H9 (cell line): ENCODE measurements around the gene ANGEL1. TPM values are rescaled to one million over a fixed set of nuclear protein-coding genes. Genes with fewer than 3 reads are reported as not detected.

Experiments used
- DNase-seq: peaks from one replicate; pipeline ENCODE4 v3.0.0-alpha.2; 2017
- H2AFZ ChIP-seq: one replicate; pipeline ENCODE4 v1.6.1; 2013; ENCODE audit warnings: mild to moderate bottlenecking, low read length, control low read depth, moderate library complexity
- H2AK5ac ChIP-seq: 2 replicates; pipeline ENCODE4 v1.6.1; 2013; ENCODE audit warnings: low read length, control low read depth, mixed read lengths; ENCODE audit not compliant: insufficient read length
- H2BK120ac ChIP-seq: one replicate; pipeline ENCODE4 v1.6.1; 2013; ENCODE audit warnings: low read depth, mild to moderate bottlenecking, low read length, control low read depth, inconsistent platforms; ENCODE audit not compliant: poor library complexity, severe bottlenecking
- H2BK12ac ChIP-seq: 2 replicates; pipeline ENCODE4 v1.6.1; 2013; ENCODE audit warnings: low read length, control low read depth, mixed read lengths, low read depth; ENCODE audit not compliant: insufficient read length
- H2BK15ac ChIP-seq: 2 replicates; pipeline ENCODE4 v1.6.1; 2013; ENCODE audit warnings: low read depth, low read length, control low read depth
- H2BK20ac ChIP-seq: one replicate; pipeline ENCODE4 v1.6.1; 2013; ENCODE audit warnings: low read depth, mild to moderate bottlenecking, low read length, control low read depth, inconsistent platforms; ENCODE audit not compliant: poor library complexity, severe bottlenecking
- H2BK5ac ChIP-seq: 2 replicates; pipeline ENCODE4 v1.6.1; 2013; ENCODE audit warnings: low read length, control low read depth, mixed read lengths; ENCODE audit not compliant: insufficient read length
- H3K14ac ChIP-seq: 2 replicates; pipeline ENCODE4 v1.6.1; 2013; ENCODE audit warnings: low read length, control low read depth; ENCODE audit not compliant: insufficient read depth
- H3K18ac ChIP-seq: 2 replicates; pipeline ENCODE4 v1.6.1; 2013; ENCODE audit warnings: low read depth, mild to moderate bottlenecking, mixed read lengths, low read length, control low read depth; ENCODE audit not compliant: insufficient read length
- H3K23ac ChIP-seq: 2 replicates; pipeline ENCODE4 v1.6.1; 2013; ENCODE audit warnings: low read length, control low read depth, mixed read lengths, low read depth; ENCODE audit not compliant: insufficient read length
- H3K23me2 ChIP-seq: 2 replicates; pipeline ENCODE4 v1.6.1; 2013; ENCODE audit warnings: low read depth, mild to moderate bottlenecking, mixed read lengths, low read length, control low read depth; ENCODE audit not compliant: insufficient read length, poor library complexity, severe bottlenecking
- H3K27ac ChIP-seq: 2 replicates; pipeline ENCODE4 v1.5.1; 2013; ENCODE audit warnings: low read length, control low read depth, mixed read lengths, low read depth; ENCODE audit not compliant: insufficient read length
- H3K27me3 ChIP-seq: 2 replicates; pipeline ENCODE4 v1.6.1; 2013; ENCODE audit warnings: low read length, control low read depth, inconsistent platforms; ENCODE audit not compliant: insufficient read depth
- H3K4ac ChIP-seq: 2 replicates; pipeline ENCODE4 v1.6.1; 2013; ENCODE audit warnings: low read depth, mild to moderate bottlenecking, control low read depth, inconsistent platforms, low read length, moderate library complexity
- H3K4me1 ChIP-seq: 2 replicates; pipeline ENCODE4 v1.6.1; 2013; ENCODE audit warnings: low read length, control low read depth, inconsistent platforms; ENCODE audit not compliant: insufficient read depth
- H3K4me2 ChIP-seq: 2 replicates; pipeline ENCODE4 v1.6.1; 2013; ENCODE audit warnings: low read length, control low read depth, mixed read lengths; ENCODE audit not compliant: insufficient read length, insufficient read depth
- H3K56ac ChIP-seq: 2 replicates; pipeline ENCODE4 v1.6.1; 2013; ENCODE audit warnings: low read depth, mild to moderate bottlenecking, mixed read lengths, low read length, control low read depth; ENCODE audit not compliant: insufficient read length
- H3K79me1 ChIP-seq: 2 replicates; pipeline ENCODE4 v1.6.1; 2013; ENCODE audit warnings: low read depth, mild to moderate bottlenecking, moderate library complexity, low read length, control low read depth, inconsistent platforms; ENCODE audit not compliant: insufficient read depth, poor library complexity, severe bottlenecking
- H3K79me2 ChIP-seq: 2 replicates; pipeline ENCODE4 v1.6.1; 2013; ENCODE audit warnings: low read length, control low read depth, inconsistent platforms; ENCODE audit not compliant: insufficient read depth
- H3K9ac ChIP-seq: 2 replicates; pipeline ENCODE4 v1.6.1; 2013; ENCODE audit warnings: low read length, control low read depth, mixed read lengths; ENCODE audit not compliant: insufficient read length; ENCODE audit errors: extremely low read depth
- H3K9me3 ChIP-seq: one replicate; pipeline ENCODE4 v1.6.1; 2013; ENCODE audit warnings: low read depth, low read length, inconsistent platforms; ENCODE audit not compliant: control insufficient read depth
- H3T11ph ChIP-seq: one replicate; pipeline ENCODE4 v1.6.1; 2013; ENCODE audit warnings: mild to moderate bottlenecking, low read length, control low read depth, inconsistent platforms
- H4K20me1 ChIP-seq: one replicate; pipeline ENCODE4 v1.6.1; 2013; ENCODE audit not compliant: control insufficient read depth, insufficient read length, insufficient read depth
- H4K5ac ChIP-seq: 2 replicates; pipeline ENCODE4 v1.6.1; 2013; ENCODE audit warnings: low read depth, mild to moderate bottlenecking, mixed read lengths, low read length, control low read depth; ENCODE audit not compliant: insufficient read length
- H4K8ac ChIP-seq: replicated peaks from 2 replicates; pipeline ENCODE4 v1.6.1; 2013; ENCODE audit warnings: low read length, control low read depth, mixed read lengths, low read depth; ENCODE audit not compliant: insufficient read length
- H4K91ac ChIP-seq: 2 replicates; pipeline ENCODE4 v1.6.1; 2013; ENCODE audit warnings: low read depth, mild to moderate bottlenecking, moderate library complexity, mixed read lengths, low read length, control low read depth; ENCODE audit not compliant: insufficient read length
- H3K27ac Mint-ChIP-seq, 3 experiments: 2 replicates in 2 of 3; 3 replicates in 1 of 3; pipeline ENCODE4 v1.8.0; 2020 to 2021; ENCODE audit warnings: mixed read lengths in 3 of 3, mild to moderate bottlenecking in 1 of 3, moderate library complexity in 1 of 3
- H3K27me3 Mint-ChIP-seq: 2 replicates; pipeline ENCODE4 v1.8.0; 2021; ENCODE audit warnings: low read depth, mild to moderate bottlenecking, moderate library complexity, mixed read lengths
- H3K36me3 Mint-ChIP-seq, 3 experiments: 2 replicates in 2 of 3; 3 replicates in 1 of 3; pipeline ENCODE4 v1.8.0; 2020 to 2021; ENCODE audit warnings: low read depth in 3 of 3, mixed read lengths in 3 of 3; ENCODE audit not compliant: insufficient read depth in 1 of 3
- H3K4me1 Mint-ChIP-seq, 2 experiments: 2 replicates each; pipeline ENCODE4 v1.8.0; 2020; ENCODE audit warnings: mixed read lengths in 2 of 2
- H3K4me3 Mint-ChIP-seq, 2 experiments: 2 replicates in 1 of 2; 3 replicates in 1 of 2; pipeline ENCODE4 v1.8.0; 2020 to 2021; ENCODE audit warnings: mild to moderate bottlenecking in 2 of 2, mixed read lengths in 2 of 2, moderate library complexity in 1 of 2
- H3K9me3 Mint-ChIP-seq, 2 experiments: 2 replicates in 1 of 2; 3 replicates in 1 of 2; pipeline ENCODE4 v1.8.0; 2020; ENCODE audit warnings: mild to moderate bottlenecking in 2 of 2, mixed read lengths in 2 of 2, moderate library complexity in 1 of 2
- WGBS: extraction: QIAGEN DNeasy Blood & Tissue Kit; methylation state at CpG from one replicate; pipeline ENCODE4 v1.1.7; 2013; ENCODE audit warnings: missing lambda C conversion rate, low lambda C conversion rate, mixed read lengths; ENCODE audit not compliant: insufficient read length; ENCODE audit errors: extremely low coverage; 5-methylcytosine and 5-hydroxymethylcytosine counted together
- total RNA-seq: library from RNA; stranded (reverse); gene quantifications from 2 replicates; pipeline ENCODE4 v1.2.1, GENCODE V29; 2021
- TF ChIP-seq, protein P1 (sequence below): fragments of 200-600 bp; sonication (generic); conservative IDR thresholded peaks from 3 replicates; pipeline ENCODE4 v1.8.0; 2021; ENCODE audit warnings: antibody characterized with exemption, mild to moderate bottlenecking

ANGEL1 gene
- total RNA-seq, 1 experiment from 2014 or later = 21.5 TPM

DNA sequence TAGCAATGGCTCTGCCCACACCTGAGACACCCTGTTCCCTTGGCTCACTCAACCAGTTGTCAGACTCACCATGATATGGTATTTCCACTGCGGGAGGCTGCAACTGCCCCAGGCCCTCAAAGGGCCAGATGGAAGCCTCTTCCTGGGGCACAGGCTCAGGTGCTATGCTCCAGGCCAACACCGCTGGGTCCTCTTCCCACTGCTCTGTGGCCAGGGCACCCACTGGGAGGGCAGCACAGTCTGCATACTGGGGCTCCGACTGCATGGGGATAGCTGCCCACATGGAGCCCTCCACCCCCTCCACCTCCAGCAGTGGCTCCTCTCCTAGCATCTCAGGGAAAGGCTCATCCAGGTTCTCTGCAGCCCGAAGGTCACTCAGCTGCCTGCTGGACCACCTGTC is 3.7 kb downstream of the ANGEL1 start:
- no peak overlapping the region for H2BK15ac ChIP-seq
- Mint-ChIP-seq H3K27ac (no peak overlapping the region), H3K4me1 (peaks cover 17 to 18% of the 10 kb centered on the region in 2 experiments), H3K27me3 (no peaks in the 10 kb centered on the region), H3K4me3 (no peak overlapping the region), H3K36me3 (peaks cover 27 to 47% (median 43%) of the 10 kb centered on the region in 3 experiments; a peak in 6 of 7 replicates), H3K9me3 (no peaks in the 10 kb centered on the region; a peak in 1 of 5 replicates)
- peaks cover 3% of the 10 kb centered on the region for H3K79me1 ChIP-seq
- no peak overlapping the region for H3K9ac ChIP-seq
- no peak overlapping the region for H2BK5ac ChIP-seq
- no peak overlapping the region for H3T11ph ChIP-seq
- no peak overlapping the region for H3K4me2 ChIP-seq
- TF ChIP-seq, protein P1, sequence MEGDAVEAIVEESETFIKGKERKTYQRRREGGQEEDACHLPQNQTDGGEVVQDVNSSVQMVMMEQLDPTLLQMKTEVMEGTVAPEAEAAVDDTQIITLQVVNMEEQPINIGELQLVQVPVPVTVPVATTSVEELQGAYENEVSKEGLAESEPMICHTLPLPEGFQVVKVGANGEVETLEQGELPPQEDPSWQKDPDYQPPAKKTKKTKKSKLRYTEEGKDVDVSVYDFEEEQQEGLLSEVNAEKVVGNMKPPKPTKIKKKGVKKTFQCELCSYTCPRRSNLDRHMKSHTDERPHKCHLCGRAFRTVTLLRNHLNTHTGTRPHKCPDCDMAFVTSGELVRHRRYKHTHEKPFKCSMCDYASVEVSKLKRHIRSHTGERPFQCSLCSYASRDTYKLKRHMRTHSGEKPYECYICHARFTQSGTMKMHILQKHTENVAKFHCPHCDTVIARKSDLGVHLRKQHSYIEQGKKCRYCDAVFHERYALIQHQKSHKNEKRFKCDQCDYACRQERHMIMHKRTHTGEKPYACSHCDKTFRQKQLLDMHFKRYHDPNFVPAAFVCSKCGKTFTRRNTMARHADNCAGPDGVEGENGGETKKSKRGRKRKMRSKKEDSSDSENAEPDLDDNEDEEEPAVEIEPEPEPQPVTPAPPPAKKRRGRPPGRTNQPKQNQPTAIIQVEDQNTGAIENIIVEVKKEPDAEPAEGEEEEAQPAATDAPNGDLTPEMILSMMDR = no peak
- DNase-seq = no peak
- no peak overlapping the region for H3K4ac ChIP-seq
- H3K27ac ChIP-seq = no peak overlapping the region
- WGBS = no CpG with 5 or more reads among the region's 4 CpGs
- no peak overlapping the region for H4K5ac ChIP-seq
- H3K27me3 ChIP-seq = no peaks in the 10 kb centered on the region
- no peaks in the 10 kb centered on the region for H3K79me2 ChIP-seq
- H3K23ac ChIP-seq = no peak overlapping the region
- no peak overlapping the region for H4K91ac ChIP-seq
- no peak overlapping the region for H4K8ac ChIP-seq
- H3K18ac ChIP-seq = no peak overlapping the region
- no peak overlapping the region for H2BK20ac ChIP-seq
- peaks cover 10% of the 10 kb centered on the region for H3K23me2 ChIP-seq
- no peak overlapping the region for H2AK5ac ChIP-seq
- H2AFZ ChIP-seq = no peak overlapping the region
- no peak overlapping the region for H3K56ac ChIP-seq
- no peak overlapping the region for H3K14ac ChIP-seq
- no peak overlapping the region for H2BK12ac ChIP-seq
- peaks cover 4% of the 10 kb centered on the region; the same call in 1 of the 2 replicates for H3K4me1 ChIP-seq
- H2BK120ac ChIP-seq = no peak overlapping the region
- H3K9me3 ChIP-seq = no peaks in the 10 kb centered on the region
- H4K20me1 ChIP-seq = no peaks in the 10 kb centered on the region
